ENCODE measurements around the gene TMEM169. TPM values are rescaled to one million over a fixed set of nuclear protein-coding genes. Genes with fewer than 3 reads are reported as not detected.

TMEM169 gene
- total and polyA plus RNA-seq, 9 of the 15 experiments (the other 6 are each of a cell fraction or from before 2014, with no cell fraction given): 0.01 to 0.09 (median 0.04) TPM; not detected in 5

- TF ChIP-seq HDAC1 (IDR thresholded peaks at IDR 0.05) (peak in 1 of 2 experiments; percentile 81; a peak in 1 of 4 replicates), L3MBTL2 (IDR thresholded peaks at IDR 0.05) (peak; percentile 75), TEAD1 (CRISPR knock-in tag; IDR thresholded peaks at IDR 0.05) (peak in 1 of 2 experiments; percentile 63; a peak in 1 of 4 replicates), BRF2 (IDR thresholded peaks at IDR 0.05; ENCODE audit: borderline replicate concordance, insufficient read depth, insufficient read length) (no peak), ZNF24 (IDR thresholded peaks at IDR 0.05) (peak; percentile 95), GABPA (tag; conservative IDR thresholded peaks at IDR 0.05; ENCODE audit: low read depth) (peak; percentile 94), HDAC3 (IDR thresholded peaks at IDR 0.05; ENCODE audit: borderline replicate concordance, partially characterized antibody) (peak; percentile 93), KAT7 (CRISPR knock-in tag; IDR thresholded peaks at IDR 0.05; ENCODE audit: borderline replicate concordance) (peak; percentile 81; the same call in 1 of the 2 replicates), RBFOX2 (IDR thresholded peaks at IDR 0.05; ENCODE audit: low read depth, low read length) (peak; percentile 94), EWSR1 (IDR thresholded peaks at IDR 0.05; ENCODE audit: borderline replicate concordance, low read depth, partially characterized antibody) (no peak), ZNF639 (CRISPR knock-in tag; conservative IDR thresholded peaks at IDR 0.05 in 1 of 2, IDR thresholded peaks at IDR 0.05 in 1 of 2) (peak in 1 of 2 experiments; percentile 48; a peak in 2 of 4 replicates), ELF1 (tag; IDR thresholded peaks at IDR 0.05) (peak; percentile 91), JUND (IDR thresholded peaks at IDR 0.05; ENCODE audit: borderline replicate concordance, low read depth, low read length) (peak; percentile 28; the same call in 1 of the 2 replicates), JUND (tag; IDR thresholded peaks at IDR 0.05; ENCODE audit: borderline replicate concordance, low read depth, low read length) (no peak)
- TF ChIP-seq, protein P1, sequence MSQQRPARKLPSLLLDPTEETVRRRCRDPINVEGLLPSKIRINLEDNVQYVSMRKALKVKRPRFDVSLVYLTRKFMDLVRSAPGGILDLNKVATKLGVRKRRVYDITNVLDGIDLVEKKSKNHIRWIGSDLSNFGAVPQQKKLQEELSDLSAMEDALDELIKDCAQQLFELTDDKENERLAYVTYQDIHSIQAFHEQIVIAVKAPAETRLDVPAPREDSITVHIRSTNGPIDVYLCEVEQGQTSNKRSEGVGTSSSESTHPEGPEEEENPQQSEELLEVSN (IDR thresholded peaks at IDR 0.05; ENCODE audit: borderline replicate concordance in 1 of 2, extremely low read depth in 1 of 2, insufficient read depth in 1 of 2, insufficient read length in 1 of 2, low read depth in 1 of 2, low read length in 1 of 2, poor library complexity in 1 of 2, severe bottlenecking in 1 of 2): peak; percentile 87 to 97
These were observed 27.5 kb downstream of the TMEM169 start, which contains the start of gene XRCC5 (continued) for GRCh38 chr2:216108967-216109921.

All from K562 (cell line).